ENCODE data around the gene ENO4. TPM values are rescaled to one million over a fixed set of nuclear protein-coding genes. Genes with fewer than 3 reads are reported as not detected.

ENO4 gene
- total RNA-seq, 2 donors from 2014 or later = 0.34 TPM; not detected in 1

DNA sequence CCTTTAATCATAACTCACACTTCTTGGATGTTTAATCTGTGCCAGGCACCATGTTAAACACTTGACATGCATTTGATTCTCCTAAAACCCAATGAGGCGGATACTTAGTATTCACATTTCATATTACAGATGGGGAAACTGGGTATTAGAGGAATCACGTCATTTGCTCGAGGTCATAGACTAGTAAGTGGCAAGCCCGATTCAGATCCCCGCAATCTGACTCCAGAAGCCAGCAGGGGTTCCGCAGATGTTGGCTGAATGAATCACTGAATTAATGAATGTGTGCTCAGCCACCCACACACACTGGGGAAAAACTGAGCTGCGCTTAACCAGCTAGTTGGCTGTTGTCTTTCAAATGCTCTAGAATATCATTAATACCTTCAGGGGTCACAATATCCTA is 22.5 kb upstream of the ENO4 start:
- DNase-seq (no peak), ATAC-seq (no peak)
- intact Hi-C loops (cut with DNase I) = loop anchor here in 1 of 2 donors (10.0 kb wide), 1 partner anchor 168 kb away; no protein-coding TSS in a partner anchor

DNA sequence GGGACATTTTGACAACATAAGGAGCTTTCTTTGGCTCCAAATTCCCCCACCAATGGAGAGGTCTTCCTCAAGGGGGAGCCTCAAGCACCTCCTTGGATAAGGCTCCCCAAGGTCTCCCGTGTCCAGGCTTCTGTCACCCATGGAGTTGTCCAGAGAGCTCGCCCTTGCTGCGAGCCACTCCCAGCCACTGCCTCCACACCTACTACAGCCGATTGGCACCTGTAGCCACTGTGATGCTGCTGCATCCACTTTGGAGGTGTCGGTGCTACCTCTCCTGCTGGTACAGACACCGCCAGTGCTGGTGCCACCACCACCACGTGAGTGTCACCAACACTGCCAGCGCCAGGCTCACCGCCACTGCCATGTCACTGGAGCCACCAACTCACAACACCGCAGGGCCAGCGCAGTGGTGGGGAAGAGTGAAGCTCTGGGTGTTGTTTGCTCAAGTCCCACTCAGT is 22.1 kb upstream of the ENO4 start:
- ATAC-seq (no peak), DNase-seq (no peak)
- intact Hi-C loops (cut with DNase I) = loop anchor here in 1 of 2 donors (10.0 kb wide), 1 partner anchor 168 kb away; no protein-coding TSS in a partner anchor

DNA sequence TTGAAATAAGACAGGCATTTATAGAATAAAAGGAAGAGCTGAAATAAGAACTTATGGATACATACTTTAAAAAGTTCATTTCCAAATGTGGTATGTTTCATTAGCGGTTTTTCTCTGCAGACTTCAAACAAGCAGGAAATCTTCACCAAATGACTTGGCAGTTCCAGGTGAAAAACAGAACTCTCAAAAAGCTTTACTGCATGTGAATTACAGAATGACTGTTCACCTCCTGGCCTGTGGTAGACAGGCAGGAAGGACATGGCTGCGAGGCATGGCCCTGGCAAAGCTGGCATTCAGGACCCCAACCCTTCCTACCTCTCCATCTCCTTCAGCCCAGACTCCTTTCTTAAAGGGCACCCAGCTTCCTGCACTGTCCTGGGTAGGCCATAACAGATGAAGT is 21.2 kb upstream of the ENO4 start:
- intact Hi-C loops (cut with DNase I) = loop anchor here in 1 of 2 donors (10.0 kb wide), 1 partner anchor 167 kb away; no protein-coding TSS in a partner anchor
- DNase-seq = no peak
- no peak for ATAC-seq

DNA sequence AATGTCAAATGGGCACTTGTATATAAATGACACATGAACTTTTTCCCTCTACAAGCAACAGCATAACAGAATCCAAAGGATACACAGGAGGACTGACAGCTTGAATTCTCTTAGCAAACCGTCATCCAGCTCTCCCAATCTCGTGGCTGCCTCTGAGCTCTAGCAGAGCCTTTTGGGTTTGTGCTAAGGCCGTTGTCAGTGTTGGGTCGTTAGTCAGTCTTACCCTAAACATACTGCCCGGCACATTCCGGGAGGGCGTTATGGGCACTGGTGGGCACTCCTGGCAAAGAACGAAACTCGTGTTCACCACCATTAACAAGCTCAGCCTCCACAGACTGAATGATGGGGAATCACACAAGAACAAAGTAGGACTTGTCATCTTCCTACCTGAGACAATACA is 19.6 kb upstream of the ENO4 start:
- intact Hi-C loops (cut with DNase I) = loop anchor here in 1 of 2 donors (10.0 kb wide), 1 partner anchor 165 kb away; no protein-coding TSS in a partner anchor
- ATAC-seq = no peak
- DNase-seq = no peak

DNA sequence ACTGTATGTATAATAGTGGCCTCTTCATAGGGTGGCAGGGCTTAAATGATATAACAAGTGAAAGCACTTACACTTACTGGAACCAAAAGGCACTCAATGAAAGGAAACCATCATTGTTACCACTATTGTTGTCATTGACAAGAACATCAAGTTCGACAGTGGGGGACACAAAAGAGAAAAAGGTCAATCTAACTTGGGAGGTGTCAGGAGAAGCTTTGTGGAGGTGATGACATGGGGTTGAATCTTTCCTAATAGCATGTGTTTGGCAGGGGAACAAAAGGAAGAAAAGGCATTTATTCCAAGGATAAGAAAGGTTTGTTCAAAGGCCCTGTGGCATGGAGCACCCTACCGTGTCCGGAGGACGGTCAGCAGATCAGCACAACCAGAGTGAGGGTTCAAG is 18.2 kb upstream of the ENO4 start:
- intact Hi-C loops (cut with DNase I) = no loop called here
- ATAC-seq (peak in 1 of 2 donors; percentile 49), DNase-seq (no peak)

DNA sequence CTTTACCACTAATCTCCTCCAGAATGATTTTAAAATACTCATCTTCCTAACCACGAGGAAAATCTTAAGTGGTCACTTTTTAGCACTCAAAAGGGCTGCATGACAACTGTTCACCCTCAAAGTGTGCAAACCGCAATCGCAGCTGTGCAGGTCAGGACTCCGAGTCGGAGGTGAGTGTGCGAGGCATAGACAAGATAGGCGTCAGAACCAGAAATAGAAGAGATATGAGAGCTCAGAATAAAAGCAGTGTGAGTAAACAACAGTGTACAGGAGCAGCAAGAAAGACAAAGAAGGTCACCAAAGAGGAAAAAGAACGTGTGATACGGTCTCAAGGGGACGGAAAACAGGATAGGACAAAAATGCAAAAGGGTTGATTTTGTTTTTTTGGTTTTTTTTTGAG is 17.5 kb upstream of the ENO4 start:
- DNase-seq (no peak), ATAC-seq (peak; percentile 21 to 77)
- intact Hi-C loops (cut with DNase I) = no loop called here

DNA sequence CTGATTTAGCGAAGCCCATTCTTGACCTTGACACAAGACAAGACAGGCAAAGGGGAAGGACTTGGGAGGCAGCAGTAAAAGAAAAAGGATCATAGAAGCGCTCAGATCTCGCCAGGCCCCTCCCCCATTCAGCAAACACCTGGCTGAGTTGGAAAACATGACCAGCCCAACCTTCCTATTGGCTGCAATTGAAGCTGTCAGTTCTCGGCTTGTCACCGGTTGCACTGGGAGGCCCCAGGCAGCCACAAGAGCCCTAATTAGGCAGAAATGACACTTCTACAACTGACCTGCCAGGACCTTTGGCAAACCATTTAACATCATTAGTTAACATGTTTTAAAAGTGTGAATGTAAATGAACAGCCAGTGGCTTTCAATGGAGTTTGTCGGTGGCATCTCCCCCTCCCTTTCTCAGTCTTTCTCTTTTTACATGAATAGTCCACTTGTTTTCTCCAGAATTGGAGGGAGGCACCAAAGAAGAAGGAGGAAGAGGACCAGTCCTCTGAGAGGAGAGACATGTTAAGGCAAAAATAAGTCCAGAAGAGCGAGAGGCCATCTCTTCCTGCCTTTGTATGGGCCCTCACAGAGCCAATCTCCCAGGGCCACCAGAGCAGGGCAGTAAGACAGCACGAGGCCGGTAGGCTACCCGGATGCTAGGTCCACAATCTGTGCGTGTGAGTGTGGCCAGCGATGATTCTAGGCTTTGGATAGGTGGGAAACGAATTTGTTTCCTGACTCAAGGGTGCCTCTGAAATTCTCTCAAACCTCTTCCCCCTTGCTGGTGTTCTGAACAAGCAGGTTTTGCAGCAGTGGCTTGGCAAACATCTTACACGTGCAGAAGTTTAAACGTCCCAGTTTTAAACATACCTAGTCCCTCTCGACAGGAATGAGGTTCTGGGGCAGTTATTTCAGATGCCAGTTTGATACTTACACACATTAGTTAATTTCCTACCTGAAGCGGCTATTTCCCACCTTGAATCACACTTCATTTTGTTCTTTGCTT is 15.0 kb upstream of the ENO4 start:
- ATAC-seq = peak in 1 of 2 donors; percentile 11
- DNase-seq = no peak
- intact Hi-C loops (cut with DNase I) = no loop called here

DNA sequence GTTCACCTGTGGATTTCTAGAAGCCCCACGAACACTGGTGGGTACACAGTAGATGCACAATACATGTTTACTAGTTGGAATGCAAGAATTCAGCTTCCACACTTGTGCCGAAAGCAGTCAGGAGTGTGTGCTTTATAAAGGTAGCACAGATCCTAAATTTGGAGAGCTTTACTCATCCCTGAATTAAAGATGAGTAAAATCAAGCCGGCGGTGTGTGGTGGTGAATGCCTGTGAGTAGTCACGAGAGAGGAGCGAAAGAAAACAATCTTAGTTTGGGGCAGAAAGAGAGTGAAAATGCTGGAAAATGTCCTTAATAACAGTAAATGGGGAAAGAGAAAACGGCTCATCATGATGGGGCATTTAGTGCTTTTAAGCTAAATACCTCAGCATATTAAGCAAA is 13.6 kb upstream of the ENO4 start:
- DNase-seq = no peak
- intact Hi-C loops (cut with DNase I) = no loop called here
- ATAC-seq = no peak

DNA sequence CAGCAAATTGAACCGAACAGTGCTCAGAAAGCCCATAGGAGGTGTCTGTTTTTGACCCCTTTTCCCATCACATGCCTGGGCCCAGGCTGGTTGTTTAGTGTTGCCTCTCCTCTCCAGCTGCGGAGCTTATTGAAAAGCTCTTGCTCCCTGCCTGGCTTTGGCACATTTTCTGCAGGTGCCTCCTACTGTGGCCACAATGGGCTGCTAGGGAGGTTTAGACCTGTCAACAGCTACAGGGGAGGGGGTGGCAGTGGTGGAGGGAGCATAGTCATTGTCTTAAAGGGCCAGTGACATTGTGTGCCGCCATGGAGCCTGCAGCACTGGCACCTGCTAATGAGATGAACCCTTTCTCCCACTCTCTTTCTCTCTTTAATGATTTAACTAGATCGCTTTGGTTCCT is 13.2 kb upstream of the ENO4 start:
- ATAC-seq (peak; percentile 62 to 64), DNase-seq (no peak)
- intact Hi-C loops (cut with DNase I) = no loop called here

DNA sequence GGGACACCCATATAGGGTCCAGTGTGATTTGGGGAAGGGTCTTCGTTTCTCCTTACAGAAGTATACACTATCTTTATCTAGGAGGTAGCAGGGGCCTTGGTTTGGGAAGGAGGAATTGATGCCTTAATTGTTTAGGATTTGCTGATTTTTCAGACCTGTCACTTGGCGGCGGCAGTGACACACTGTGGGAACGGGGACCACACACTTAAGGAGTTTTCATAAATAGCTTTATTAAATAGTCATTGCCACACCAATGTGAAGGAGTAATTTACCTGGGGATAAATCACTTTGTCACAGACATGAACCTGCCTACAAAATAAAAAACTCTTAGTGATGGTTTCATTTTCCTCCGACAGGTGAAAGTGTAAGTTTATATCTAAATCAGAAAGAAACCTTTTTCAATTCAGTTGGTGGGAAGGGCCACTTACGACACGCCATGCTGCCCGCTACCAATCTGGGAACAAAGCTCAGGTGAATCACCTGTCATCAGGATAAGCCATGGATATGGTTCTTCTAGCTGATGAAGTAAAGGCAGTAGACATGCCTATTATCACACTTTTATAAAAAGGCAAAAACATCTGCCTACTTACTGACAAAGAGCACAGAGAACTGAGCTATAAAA is 12.3 kb upstream of the ENO4 start:
- DNase-seq (no peak), ATAC-seq (no peak)
- intact Hi-C loops (cut with DNase I) = no loop called here

DNA sequence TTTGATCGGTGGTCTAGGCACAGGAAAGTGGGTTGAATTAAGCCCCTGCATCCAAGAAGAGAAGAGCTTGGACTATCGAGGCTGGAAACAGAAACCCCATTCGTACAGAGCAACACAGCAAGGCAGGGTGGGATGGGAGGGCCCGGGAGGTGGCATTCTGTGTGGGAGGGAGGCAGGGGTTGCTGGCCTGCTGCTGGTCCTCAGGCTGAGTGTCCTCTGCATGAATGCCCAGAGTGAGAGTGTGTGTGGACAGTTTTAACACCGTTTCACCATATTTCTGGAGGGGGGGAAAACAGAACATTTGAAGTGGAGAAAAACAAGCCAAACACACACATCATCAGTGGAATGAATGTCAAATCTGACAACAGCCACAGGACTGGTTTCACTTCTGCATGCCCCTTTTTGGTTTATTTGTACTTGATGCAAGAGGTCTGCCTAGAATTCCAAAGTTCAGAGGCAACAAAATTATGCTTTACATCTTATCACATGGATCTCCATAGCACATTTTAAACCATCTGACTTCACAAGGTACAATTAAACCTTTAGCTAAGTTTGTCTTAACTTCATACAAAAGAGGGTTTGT is 11.1 kb upstream of the ENO4 start:
- intact Hi-C loops (cut with DNase I) = no loop called here
- ATAC-seq (no peak), DNase-seq (no peak)

DNA sequence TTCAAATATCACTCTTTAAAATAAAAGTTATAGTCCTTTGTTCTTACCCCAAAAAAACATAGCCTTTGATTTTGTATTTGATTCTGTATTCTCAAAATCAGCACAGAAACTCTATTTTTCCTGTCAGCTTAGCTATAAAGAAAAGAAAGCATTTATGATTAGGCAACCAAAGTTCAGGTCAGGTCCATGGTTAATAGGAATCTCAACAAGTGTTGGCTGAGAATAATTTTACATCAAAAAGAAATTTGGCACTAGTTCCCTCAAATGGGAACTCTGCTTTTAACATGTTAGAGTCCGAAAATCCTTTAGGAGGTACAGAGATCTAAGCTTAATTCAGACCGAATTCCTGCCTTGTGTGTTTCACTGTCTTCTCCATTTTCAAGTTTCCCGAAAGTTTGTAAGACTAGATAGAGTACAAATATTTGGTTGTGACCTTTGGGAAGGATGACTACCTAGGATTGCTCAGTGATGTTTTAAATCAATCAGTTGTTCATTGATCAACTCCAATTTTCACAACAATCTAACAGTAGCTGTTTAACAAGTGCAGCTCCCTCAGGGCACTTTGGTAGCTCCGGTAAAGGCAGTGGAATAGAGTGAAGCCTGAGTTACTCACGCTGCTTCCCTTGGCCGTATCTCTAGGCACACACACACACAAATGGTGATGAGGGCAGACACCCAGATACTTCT is 8.8 kb upstream of the ENO4 start:
- no peak for ATAC-seq
- intact Hi-C loops (cut with DNase I) = no loop called here

DNA sequence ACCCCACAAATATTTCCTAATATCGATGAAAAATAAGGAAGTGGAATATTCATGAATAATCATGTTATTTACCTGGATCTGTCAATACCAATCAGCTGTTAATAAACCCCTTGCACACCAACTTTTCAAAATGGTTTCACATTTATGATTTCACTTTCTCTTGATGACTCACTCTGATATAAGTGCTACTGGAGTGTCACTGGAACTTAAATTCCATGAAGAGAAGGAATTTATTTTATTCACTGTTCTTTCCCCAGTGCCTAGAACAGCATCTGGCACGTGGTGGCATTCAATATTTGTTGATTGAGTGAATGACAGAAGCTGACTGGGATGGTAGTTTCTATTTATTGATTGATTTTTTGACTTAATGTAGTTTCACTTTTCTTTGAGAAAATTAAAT is 3.5 kb upstream of the ENO4 start:
- intact Hi-C loops (cut with DNase I) = no loop called here
- ATAC-seq (no peak), DNase-seq (no peak)

More for the DNA sequence above, 8.8 kb upstream of the ENO4 start:
- DNase-seq = no peak

DNA sequence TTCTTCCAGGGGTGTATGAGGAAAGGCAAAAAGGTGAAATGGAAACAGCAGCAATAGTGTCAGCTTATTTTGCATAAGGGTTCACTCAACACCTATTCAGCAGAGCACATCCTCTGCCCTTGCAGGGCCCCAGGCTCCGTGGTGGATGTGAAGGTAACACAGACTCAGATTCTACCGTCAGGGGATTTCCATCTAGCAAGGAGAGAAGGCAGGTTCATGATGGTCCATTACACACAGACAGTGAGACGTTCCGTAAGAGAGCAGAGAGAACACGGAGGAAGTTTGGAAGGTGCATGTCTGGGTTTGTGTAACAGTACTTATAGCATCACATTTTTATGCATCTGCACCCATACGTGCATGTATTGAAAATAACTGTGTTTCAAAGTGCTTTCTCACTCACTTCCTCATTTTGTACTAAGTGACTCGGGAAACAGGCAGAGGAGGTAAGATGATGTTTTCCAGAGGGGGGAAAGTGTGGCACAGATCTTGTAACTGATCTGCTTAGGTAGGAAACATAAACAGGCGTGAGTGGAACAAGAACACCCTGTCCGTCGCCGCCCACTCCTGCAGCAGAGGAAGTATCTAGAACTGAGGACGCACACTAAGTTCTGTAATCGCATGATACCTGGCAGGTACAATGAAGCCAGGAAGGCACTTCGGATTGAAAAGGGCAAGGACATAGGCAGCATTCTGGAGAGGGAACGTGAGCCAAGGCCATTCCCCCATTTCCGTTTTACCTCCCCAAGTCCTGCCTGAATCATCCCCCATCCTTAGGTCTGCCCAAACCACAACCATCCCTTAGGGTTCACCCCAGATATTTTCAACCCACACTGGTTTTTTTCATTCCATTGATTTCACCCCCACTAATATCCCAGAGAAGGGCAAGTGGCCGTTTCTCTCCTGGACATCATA is 1.0 kb upstream of the ENO4 start:
- ATAC-seq = no peak
- intact Hi-C loops (cut with DNase I) = no loop called here
- DNase-seq = no peak

DNA sequence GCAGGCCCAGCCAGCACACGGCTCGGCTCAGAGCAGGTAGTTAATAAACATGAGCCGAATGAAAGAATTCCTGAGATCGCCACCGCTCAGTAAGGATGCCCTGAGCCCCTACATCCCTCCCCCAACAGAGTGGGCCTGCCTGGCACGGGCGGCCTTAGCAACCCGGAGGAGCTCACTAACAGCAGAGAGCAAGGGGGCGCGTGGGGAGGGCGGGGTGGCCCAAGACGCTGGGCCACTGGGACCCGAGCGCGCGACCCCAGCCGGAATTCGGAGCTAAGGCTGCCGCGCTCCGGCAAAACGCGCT is 403 bp upstream of the ENO4 start:
- intact Hi-C loops (cut with DNase I) = no loop called here
- DNase-seq (no peak), ATAC-seq (peak; percentile 20 to 40)

DNA sequence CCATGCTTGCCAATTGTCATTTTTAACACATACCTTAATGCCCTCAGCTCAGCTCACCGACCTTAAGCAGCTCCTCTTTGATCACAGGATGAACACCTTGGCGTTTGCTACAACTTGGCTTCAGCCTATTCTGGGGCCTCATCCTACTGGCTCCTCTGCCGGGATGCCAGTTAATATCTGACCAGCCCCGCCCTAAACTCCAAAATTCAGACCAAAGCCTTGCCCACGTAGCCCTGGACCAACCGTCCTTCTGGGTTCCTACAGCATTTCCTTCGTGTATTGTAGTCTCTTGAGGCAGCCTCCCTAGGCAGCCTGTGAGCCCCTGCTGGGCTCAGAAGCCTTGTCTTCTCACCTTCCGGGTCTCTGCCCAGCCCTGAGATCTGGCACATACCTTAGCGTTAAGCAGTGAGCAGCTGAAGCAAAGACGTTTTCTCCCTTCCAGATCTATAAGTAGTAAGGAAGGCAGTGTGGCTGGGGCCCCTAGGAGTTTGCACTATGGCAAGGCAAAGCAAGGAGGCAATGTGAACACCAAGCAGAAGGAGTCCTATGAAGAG is 836 bp downstream of the ENO4 start:
- peak in 1 of 2 donors; percentile 41 for ATAC-seq
- intact Hi-C loops (cut with DNase I) = no loop called here
- DNase-seq = no peak

DNA sequence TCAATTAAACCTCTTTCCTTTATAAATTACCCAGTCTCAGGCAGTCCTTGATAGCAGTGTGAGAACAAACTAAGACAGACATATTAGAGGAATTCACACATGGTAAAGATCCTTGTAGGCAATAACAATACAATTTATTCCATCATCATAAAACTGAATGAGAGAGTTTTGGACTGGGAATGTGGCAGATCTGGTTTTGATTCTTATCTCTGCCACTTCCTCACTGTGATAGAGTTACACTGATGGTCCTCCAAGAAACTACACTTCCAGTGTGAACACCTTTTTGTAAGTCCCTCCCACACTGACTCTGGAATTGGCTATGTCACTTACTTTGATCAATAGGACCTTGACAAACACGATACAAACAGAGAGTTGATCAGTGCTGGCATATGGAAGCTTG is 2.9 kb downstream of the ENO4 start:
- DNase-seq (no peak), ATAC-seq (no peak)
- intact Hi-C loops (cut with DNase I) = no loop called here

DNA sequence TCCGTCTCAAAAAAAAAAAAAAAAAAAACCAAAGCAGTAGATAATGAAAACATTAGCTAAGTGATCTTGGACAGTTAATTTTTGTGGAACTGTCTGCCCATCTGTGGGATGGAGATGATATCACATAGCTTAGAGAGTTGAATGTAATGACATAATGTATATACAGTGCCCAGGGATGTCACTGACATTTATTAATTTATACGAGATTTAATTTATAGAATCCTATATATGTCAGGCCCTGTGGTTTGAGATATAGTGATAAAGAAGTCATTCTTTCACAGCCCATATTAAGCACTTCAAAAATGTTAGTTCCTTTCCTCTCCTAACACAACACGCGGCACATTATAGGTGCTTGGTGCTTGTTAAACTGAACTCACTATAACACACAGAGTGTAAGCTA is 4.0 kb downstream of the ENO4 start:
- intact Hi-C loops (cut with DNase I) = no loop called here
- ATAC-seq (no peak), DNase-seq (no peak)
